K562 (cell line): ENCODE results near the gene SHB. TPM values are rescaled to one million over a fixed set of nuclear protein-coding genes. Genes with fewer than 3 reads are reported as not detected.

Experiments
- ATAC-seq: fragments of 200-7000 bp; cut with Tn5 transposase; 3 replicates; pipeline ENCODE4 v1.9.1; 2020; ENCODE audit warnings: moderate library complexity
- BruUV-seq: library from RNA; stranded (reverse); fragments of 400-500 nt; replicated peaks from 2 replicates; lab custom pipeline; 2021; lab: Mats Ljungman, UMichigan
- CTCF ChIA-PET: fragments of 300-600 bp; formaldehyde crosslinking; extraction: SDS; loops from one replicate; lab custom pipeline; 2021; ENCODE audit warnings: low intra/inter-chr PET ratio; lab: Yijun Ruan, JAX
- POLR2A ChIA-PET: fragments of 300-600, 350-650 bp; sonication (Branson Sonifier 250); formaldehyde crosslinking; extraction: SDS; loops from one replicate; lab custom pipeline; 2021; ENCODE audit warnings: antibody characterized with exemption, inconsistent platforms; lab: Yijun Ruan, JAX
- DNase-seq, 4 experiments: peaks; one replicate each; pipeline versions ENCODE4 v3.0.0 to v3.0.0-alpha.2; 2011 to 2018; ENCODE audit warnings: low spot score in 3 of 4, mixed read lengths in 3 of 4; ENCODE audit errors: extremely low read depth in 1 of 4
- FAIRE-seq: peaks from 2 replicates; lab custom pipeline; 2011; peaks lifted over from hg19 to GRCh38; lab: Jason Lieb, UNC
- H2AFZ ChIP-seq: 2 replicates; pipeline ENCODE4 v1.6.0; 2011; ENCODE audit warnings: low read depth, low read length, control low read depth, inconsistent platforms
- H3K27ac ChIP-seq: fragments of 200-600 bp; 3 replicates; pipeline ENCODE4 v1.8.0; 2011; ENCODE audit warnings: low read depth, mild to moderate bottlenecking, control low read depth, inconsistent platforms, low read length, moderate library complexity, mixed read lengths; ENCODE audit errors: extremely low read depth
- H3K27me3 ChIP-seq, 2 experiments: fragments of 300-600 bp in 1 of 2; 2 replicates in 1 of 2; 3 replicates in 1 of 2; pipeline versions ENCODE4 v1.6.0 to v1.8.0; 2011; ENCODE audit warnings: inconsistent platforms in 2 of 2, low read length in 2 of 2, mild to moderate bottlenecking in 1 of 2, mixed read lengths in 1 of 2, moderate library complexity in 1 of 2; ENCODE audit not compliant: control insufficient read depth in 2 of 2, insufficient read depth in 2 of 2
- H3K36me3 ChIP-seq: fragments of 300-600 bp; 3 replicates; pipeline ENCODE4 v1.8.0; 2011; ENCODE audit warnings: mild to moderate bottlenecking, low read length, inconsistent platforms; ENCODE audit not compliant: control insufficient read depth, insufficient read depth
- H3K4me1 ChIP-seq, 2 experiments: fragments of 200-600 bp in 1 of 2; replicated peaks in 1 of 2; 2 replicates in 1 of 2; 3 replicates in 1 of 2; pipeline versions ENCODE4 v1.5.1 to v1.8.0; 2011; ENCODE audit warnings: inconsistent platforms in 2 of 2, low read length in 2 of 2, mild to moderate bottlenecking in 1 of 2, mixed read lengths in 1 of 2, moderate library complexity in 1 of 2; ENCODE audit not compliant: control insufficient read depth in 2 of 2, insufficient read depth in 2 of 2
- H3K4me2 ChIP-seq: 2 replicates; pipeline ENCODE4 v1.6.1; 2011; ENCODE audit warnings: low read length, control low read depth, inconsistent platforms, mixed read lengths; ENCODE audit not compliant: insufficient read depth
- H3K4me3 ChIP-seq: fragments of 200-600 bp; sonication (generic), shearing (Covaris generic); 2 replicates; pipeline ENCODE4 v1.5.1; 2016; ENCODE audit warnings: control low read depth, inconsistent platforms
- H3K79me2 ChIP-seq: fragments of 200-600 bp; 3 replicates; pipeline ENCODE4 v1.8.0; 2011; ENCODE audit warnings: low read length, inconsistent platforms; ENCODE audit not compliant: control insufficient read depth, insufficient read depth
- H3K9ac ChIP-seq, 2 experiments: 2 replicates each; pipeline versions ENCODE4 v1.6.0 to v1.6.1; 2011; ENCODE audit warnings: low read depth in 2 of 2, low read length in 2 of 2, control low read depth in 1 of 2, inconsistent platforms in 1 of 2, mild to moderate bottlenecking in 1 of 2, mixed read lengths in 1 of 2; ENCODE audit not compliant: insufficient read depth in 1 of 2
- H3K9me1 ChIP-seq: one replicate; pipeline ENCODE4 v1.6.0; 2011; ENCODE audit warnings: inconsistent platforms, mild to moderate bottlenecking, low read length, moderate library complexity; ENCODE audit not compliant: control insufficient read depth, insufficient read depth
- H3K9me3 ChIP-seq: replicated peaks from 2 replicates; pipeline ENCODE4 v1.5.1; 2011; ENCODE audit warnings: low read depth, low read length, inconsistent platforms; ENCODE audit not compliant: control insufficient read depth, insufficient read depth
- H4K20me1 ChIP-seq: replicated peaks from 2 replicates; pipeline ENCODE4 v1.6.1; 2011; ENCODE audit warnings: low read length, inconsistent platforms, mixed read lengths; ENCODE audit not compliant: control insufficient read depth, insufficient read depth
- BCL6 ChIP-seq: fragments of 250-450 bp; sonication (Bioruptor Pico); IDR thresholded peaks from 2 replicates; pipeline ENCODE4 v1.4.0; 2020
- KAT7 ChIP-seq: sonication (generic); formaldehyde crosslinking; IDR thresholded peaks from 2 replicates; pipeline ENCODE4 v1.8.0; 2022; ENCODE audit warnings: missing genetic modification reagents, mild to moderate bottlenecking, borderline replicate concordance
- NFATC3 ChIP-seq: fragments of 450-650 bp; IDR thresholded peaks from 2 replicates; pipeline ENCODE4 v1.6.1; 2017; ENCODE audit warnings: mild to moderate bottlenecking
- PCBP2 ChIP-seq: fragments of 200-400 bp; formaldehyde crosslinking; IDR thresholded peaks from 2 replicates; pipeline ENCODE4 v1.6.1; 2018; ENCODE audit warnings: low read length, low read depth, mild to moderate bottlenecking, moderate library complexity; ENCODE audit not compliant: poor library complexity, severe bottlenecking
- PTTG1 ChIP-seq: fragments of 450-650 bp; IDR thresholded peaks from 2 replicates; pipeline ENCODE4 v1.6.1; 2016; ENCODE audit warnings: low read depth, mild to moderate bottlenecking, missing genetic modification characterization, missing compliant biosample characterization
- RBM14 ChIP-seq: fragments of 200-400 bp; formaldehyde crosslinking; IDR thresholded peaks from 2 replicates; pipeline ENCODE4 v1.6.1; 2018; ENCODE audit warnings: low read depth, mild to moderate bottlenecking, low read length, moderate library complexity, borderline replicate concordance; ENCODE audit not compliant: insufficient read depth
- SAFB ChIP-seq: fragments of 200-400 bp; formaldehyde crosslinking; IDR thresholded peaks from 2 replicates; pipeline ENCODE4 v1.6.1; 2017; ENCODE audit warnings: low read depth, low read length, borderline replicate concordance
- TAF15 ChIP-seq: fragments of 200-400 bp; formaldehyde crosslinking; IDR thresholded peaks from 2 replicates; pipeline ENCODE4 v1.6.1; 2017; ENCODE audit warnings: mild to moderate bottlenecking, low read depth, low read length, moderate library complexity
- U2AF2 ChIP-seq: fragments of 200-400 bp; formaldehyde crosslinking; optimal IDR thresholded peaks from 2 replicates; pipeline ENCODE3; 2017; ENCODE audit warnings: low read depth, mild to moderate bottlenecking, low read length
- ZNF197 ChIP-seq: fragments of 200-800 bp; sonication (Bioruptor generic); IDR thresholded peaks from 2 replicates; pipeline ENCODE4 v1.6.1; 2016; ENCODE audit warnings: low read depth, missing genetic modification characterization, missing compliant biosample characterization
- ZNF232 ChIP-seq: sonication (generic); formaldehyde crosslinking; IDR thresholded peaks from 2 replicates; pipeline ENCODE4 v1.8.0; 2022; ENCODE audit warnings: mild to moderate bottlenecking, missing genetic modification reagents
- ZNF431 ChIP-seq: sonication (generic); formaldehyde crosslinking; IDR thresholded peaks from 2 replicates; pipeline ENCODE4 v1.8.0; 2022; ENCODE audit warnings: mild to moderate bottlenecking, missing genetic modification reagents
- WGBS: fragments of 100-300 bp; shearing (Covaris generic); methylation state at CpG from one replicate; pipeline ENCODE4 v1.1.6; 2016; ENCODE audit warnings: low coverage, mixed read lengths; ENCODE audit not compliant: insufficient coverage; ENCODE audit errors: missing lambda C conversion rate; 5-methylcytosine and 5-hydroxymethylcytosine counted together
- in situ Hi-C: fragments of 300-500 bp; cut with MboI; formaldehyde crosslinking; loops from 4 replicates; pipeline ENCODE4 v1.15.0; 2018; ENCODE audit warnings: inconsistent platforms, mixed read lengths
- intact Hi-C: fragments of 100-400 bp; cut with micrococcal nuclease; formaldehyde crosslinking; loops from 2 replicates; pipeline ENCODE4 v1.14.2; 2022
- polyA plus RNA-seq, 8 experiments: library from polyadenylated mRNA; depleted of rRNA in 4 of 8; stranded (reverse) in 5 of 8; unstranded in 3 of 8; fragments of >200 nt; fragmentation: Nextera tagmentation in 2 of 8; fragmentation: Illumina TruSeq in 1 of 8; extraction: Ambion mirVana in 2 of 8; extraction: Trizol in 1 of 8; gene quantifications; 2 replicates each; pipeline versions ENCODE4 v1.2.1 to v1.2.3, GENCODE V29; 2011 to 2014; ENCODE audit warnings: inconsistent platforms in 1 of 8, missing spikeins in 1 of 8
- total RNA-seq, 7 experiments: library from RNA; depleted of rRNA in 6 of 7; stranded (reverse); fragments of >200 nt in 6 of 7; fragmentation: Illumina TruSeq in 2 of 7; extraction: Trizol in 2 of 7; gene quantifications; 2 replicates each; pipeline versions ENCODE4 v1.2.1 to v1.2.3, GENCODE V29; 2011 to 2021; ENCODE audit warnings: low replicate concordance in 1 of 7
- TF ChIP-seq, protein P1 (sequence below): sonication (generic); formaldehyde crosslinking; IDR thresholded peaks from 2 replicates; pipeline ENCODE4 v1.8.0; 2023; ENCODE audit warnings: mild to moderate bottlenecking, missing genetic modification reagents
- TF ChIP-seq, protein P2 (sequence below), 3 experiments: IDR thresholded peaks in 2 of 3; conservative IDR thresholded peaks in 1 of 3; 2 replicates each; pipeline ENCODE4 v1.5.1; 2011 to 2012; ENCODE audit warnings: low read length in 3 of 3, mild to moderate bottlenecking in 3 of 3, control low read depth in 2 of 3, improper control_type of control experiment in 1 of 3, inconsistent platforms in 1 of 3, low read depth in 1 of 3, mixed read lengths in 1 of 3, moderate library complexity in 1 of 3; ENCODE audit not compliant: insufficient read depth in 2 of 3
- TF ChIP-seq, protein P3 (sequence below), 2 experiments: fragments of 200-800 bp in 1 of 2; sonication (Bioruptor generic) in 1 of 2; sonication (generic) in 1 of 2; formaldehyde crosslinking in 1 of 2; IDR thresholded peaks in 1 of 2; conservative IDR thresholded peaks in 1 of 2; 2 replicates each; pipeline versions ENCODE4 v1.5.0 to v1.6.1; 2016 to 2020; ENCODE audit warnings: missing compliant biosample characterization in 1 of 2, missing genetic modification characterization in 1 of 2, missing genetic modification reagents in 1 of 2

SHB gene
- total and polyA plus RNA-seq, 9 of the 15 experiments (the other 6 are each of a cell fraction or from before 2014, with no cell fraction given): 0.78 to 16.0 (median 5.3) TPM

DNA sequence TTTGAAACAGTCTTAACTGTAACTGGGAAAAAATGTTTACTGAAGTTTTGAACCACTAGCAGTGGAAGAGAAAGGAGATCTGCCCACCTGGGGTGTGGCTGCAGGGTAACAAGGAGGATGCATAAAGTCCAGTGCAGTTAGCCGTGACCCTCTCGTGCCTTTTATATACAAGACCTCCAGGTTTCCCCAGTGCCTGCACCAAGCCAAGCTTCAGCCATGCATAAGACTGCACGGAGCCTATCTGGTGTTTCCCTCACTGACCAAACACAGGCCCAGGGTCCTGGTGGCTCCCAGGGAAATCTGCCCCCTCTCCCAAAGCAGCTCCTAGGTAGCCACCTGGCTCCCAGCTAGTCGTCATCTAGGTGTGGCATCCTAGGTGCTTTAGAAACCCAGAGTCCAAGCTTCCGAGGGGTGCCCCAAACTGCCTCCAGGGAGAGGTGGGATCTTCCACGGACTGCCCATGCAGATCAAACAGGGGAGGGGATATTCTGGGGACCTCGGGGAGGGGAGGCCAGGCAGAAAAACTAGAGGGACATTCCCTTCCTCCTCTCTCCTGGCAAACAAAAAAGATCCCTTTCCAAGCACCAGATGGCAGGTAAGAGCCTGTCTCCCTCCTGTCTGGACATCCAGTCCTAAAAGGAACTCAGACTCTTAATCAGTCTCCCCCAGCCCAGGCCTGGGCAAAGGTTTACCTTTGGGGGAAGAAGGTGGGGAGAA, 2.7 kb downstream of the SHB start:
- DNase-seq (no peak), FAIRE-seq (no peak), ATAC-seq (no peak)
- no TSS peak for BruUV-seq
- H3K27me3 ChIP-seq: no peaks in the 10 kb centered on the region; a peak in 1 of 5 replicates
- ChIA-PET CTCF (interaction anchor here (1.0 to 1.3 kb wide), 2 partner anchors 153 to 296 kb away, joined by 3 to 4 read pairs; no protein-coding TSS in a partner anchor), POLR2A (interaction anchor here (0.6 to 2.4 kb wide), 10 partner anchors 12 to 266 kb away, joined by 3 to 7 read pairs (median 3); no protein-coding TSS in a partner anchor)
- H3K4me1 ChIP-seq: peaks cover 61 to 62% of the 10 kb centered on the region in 2 experiments
- H3K9ac ChIP-seq: peak overlapping the region in 1 of 2 experiments; percentile 18; a peak in 1 of 4 replicates
- H3K27ac ChIP-seq: no peak overlapping the region
- H3K4me2 ChIP-seq: peak overlapping the region; percentile 83
- peaks cover 58% of the 10 kb centered on the region for H4K20me1 ChIP-seq
- no peak overlapping the region for H2AFZ ChIP-seq
- no peaks in the 10 kb centered on the region for H3K9me3 ChIP-seq
- 81% methylated on average over 6 of the region's 7 CpGs for WGBS
- H3K4me3 ChIP-seq: peak overlapping the region; percentile 90; the same call in 1 of the 2 replicates
- H3K9me1 ChIP-seq: peaks cover 8% of the 10 kb centered on the region
- H3K79me2 ChIP-seq: peaks cover 71% of the 10 kb centered on the region
- intact Hi-C loops: loop anchor here (2.0 to 10.0 kb wide), 5 partner anchors 28 to 322 kb away; partner anchors contain the start of gene EXOSC3
- in situ Hi-C loops: no loop called here
- peaks cover 12% of the 10 kb centered on the region; the same call in 2 of the 3 replicates for H3K36me3 ChIP-seq
- TF ChIP-seq KAT7 (CRISPR knock-in tag): no peak
- no peak for TF ChIP-seq TAF15
- TF ChIP-seq, protein P1, sequence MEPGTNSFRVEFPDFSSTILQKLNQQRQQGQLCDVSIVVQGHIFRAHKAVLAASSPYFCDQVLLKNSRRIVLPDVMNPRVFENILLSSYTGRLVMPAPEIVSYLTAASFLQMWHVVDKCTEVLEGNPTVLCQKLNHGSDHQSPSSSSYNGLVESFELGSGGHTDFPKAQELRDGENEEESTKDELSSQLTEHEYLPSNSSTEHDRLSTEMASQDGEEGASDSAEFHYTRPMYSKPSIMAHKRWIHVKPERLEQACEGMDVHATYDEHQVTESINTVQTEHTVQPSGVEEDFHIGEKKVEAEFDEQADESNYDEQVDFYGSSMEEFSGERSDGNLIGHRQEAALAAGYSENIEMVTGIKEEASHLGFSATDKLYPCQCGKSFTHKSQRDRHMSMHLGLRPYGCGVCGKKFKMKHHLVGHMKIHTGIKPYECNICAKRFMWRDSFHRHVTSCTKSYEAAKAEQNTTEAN: no peak
- 0 out of 2 replicates have a peak, but pooled peaks have one; percentile 23 for TF ChIP-seq ZNF431 (CRISPR knock-in tag)
- no peak for TF ChIP-seq U2AF2
- TF ChIP-seq ZNF197 (CRISPR knock-in tag): no peak
- TF ChIP-seq RBM14: no peak
- TF ChIP-seq, protein P2, sequence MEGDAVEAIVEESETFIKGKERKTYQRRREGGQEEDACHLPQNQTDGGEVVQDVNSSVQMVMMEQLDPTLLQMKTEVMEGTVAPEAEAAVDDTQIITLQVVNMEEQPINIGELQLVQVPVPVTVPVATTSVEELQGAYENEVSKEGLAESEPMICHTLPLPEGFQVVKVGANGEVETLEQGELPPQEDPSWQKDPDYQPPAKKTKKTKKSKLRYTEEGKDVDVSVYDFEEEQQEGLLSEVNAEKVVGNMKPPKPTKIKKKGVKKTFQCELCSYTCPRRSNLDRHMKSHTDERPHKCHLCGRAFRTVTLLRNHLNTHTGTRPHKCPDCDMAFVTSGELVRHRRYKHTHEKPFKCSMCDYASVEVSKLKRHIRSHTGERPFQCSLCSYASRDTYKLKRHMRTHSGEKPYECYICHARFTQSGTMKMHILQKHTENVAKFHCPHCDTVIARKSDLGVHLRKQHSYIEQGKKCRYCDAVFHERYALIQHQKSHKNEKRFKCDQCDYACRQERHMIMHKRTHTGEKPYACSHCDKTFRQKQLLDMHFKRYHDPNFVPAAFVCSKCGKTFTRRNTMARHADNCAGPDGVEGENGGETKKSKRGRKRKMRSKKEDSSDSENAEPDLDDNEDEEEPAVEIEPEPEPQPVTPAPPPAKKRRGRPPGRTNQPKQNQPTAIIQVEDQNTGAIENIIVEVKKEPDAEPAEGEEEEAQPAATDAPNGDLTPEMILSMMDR (IDR thresholded peaks at IDR 0.05 in 2 of 3, conservative IDR thresholded peaks at IDR 0.05 in 1 of 3; ENCODE audit: insufficient read depth in 2 of 3, low read depth in 1 of 3, low read length in 3 of 3): peak in 2 of 3 experiments; percentile 6 to 12; a peak in 1 of 6 replicates
- no peak for TF ChIP-seq NFATC3
- TF ChIP-seq PTTG1: no peak
- no peak for TF ChIP-seq SAFB
- no peak for TF ChIP-seq BCL6 (CRISPR knock-in tag)
- no peak for TF ChIP-seq ZNF232 (CRISPR knock-in tag)
- TF ChIP-seq PCBP2: no peak
- TF ChIP-seq, protein P3, sequence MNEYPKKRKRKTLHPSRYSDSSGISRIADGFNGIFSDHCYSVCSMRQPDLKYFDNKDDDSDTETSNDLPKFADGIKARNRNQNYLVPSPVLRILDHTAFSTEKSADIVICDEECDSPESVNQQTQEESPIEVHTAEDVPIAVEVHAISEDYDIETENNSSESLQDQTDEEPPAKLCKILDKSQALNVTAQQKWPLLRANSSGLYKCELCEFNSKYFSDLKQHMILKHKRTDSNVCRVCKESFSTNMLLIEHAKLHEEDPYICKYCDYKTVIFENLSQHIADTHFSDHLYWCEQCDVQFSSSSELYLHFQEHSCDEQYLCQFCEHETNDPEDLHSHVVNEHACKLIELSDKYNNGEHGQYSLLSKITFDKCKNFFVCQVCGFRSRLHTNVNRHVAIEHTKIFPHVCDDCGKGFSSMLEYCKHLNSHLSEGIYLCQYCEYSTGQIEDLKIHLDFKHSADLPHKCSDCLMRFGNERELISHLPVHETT (CRISPR knock-in tag; conservative IDR thresholded peaks at IDR 0.05 in 1 of 2, IDR thresholded peaks at IDR 0.05 in 1 of 2): no peak
